HCT116 (cell line): Measurements from ENCODE around the gene RAB30. TPM values are rescaled to one million over a fixed set of nuclear protein-coding genes. Genes with fewer than 3 reads are reported as not detected.

Experiments used
- ATAC-seq: fragments of 200-7000 bp; cut with Tn5 transposase; 2 replicates; pipeline ENCODE4 v1.9.1; 2020; ENCODE audit warnings: mild to moderate bottlenecking, moderate library complexity
- BruUV-seq: library from RNA; stranded (reverse); fragments of 400-500 nt; replicated peaks from 2 replicates; lab custom pipeline; 2021; lab: Mats Ljungman, UMichigan
- CTCF ChIA-PET: fragments of 300-600 bp; sonication (Branson Sonifier 250); formaldehyde crosslinking; loops from one replicate; lab custom pipeline; 2021; ENCODE audit warnings: antibody characterized with exemption; lab: Charles Lee
- POLR2A ChIA-PET: fragments of 300-600, 350-600 bp; sonication (Branson Sonifier 250); formaldehyde crosslinking; loops from one replicate; lab custom pipeline; 2021; ENCODE audit warnings: antibody characterized with exemption; lab: Charles Lee
- RAD21 ChIA-PET, 2 experiments: fragments of 300-600 bp; sonication (Branson Sonifier 250); formaldehyde crosslinking; loops; one replicate each; lab custom pipeline; 2023; ENCODE audit warnings: low total read pairs in 2 of 2; ENCODE audit not compliant: uncharacterized antibody in 2 of 2, unreplicated experiment in 2 of 2, low non-redundant PET in 1 of 2; lab: Charles Lee
- DNase-seq: peaks from one replicate; pipeline ENCODE4 v3.0.0-alpha.2; 2010; ENCODE audit warnings: low read depth, low spot score
- H2AFZ ChIP-seq: fragments of 200-600 bp; shearing (Covaris generic), sonication (generic); 2 replicates; pipeline ENCODE4 v1.6.1; 2017; ENCODE audit warnings: low read depth, mixed run types, mixed read lengths, antibody characterized with exemption, low read length; ENCODE audit not compliant: poor library complexity, severe bottlenecking
- H3K27ac ChIP-seq: 2 replicates; pipeline ENCODE4 v1.5.1; 2012; ENCODE audit warnings: low read depth, low read length
- H3K27me3 ChIP-seq: fragments of 200-600 bp; sonication (generic); 2 replicates; pipeline ENCODE4 v1.6.1; 2016; ENCODE audit warnings: mixed run types, low read length, mixed read lengths; ENCODE audit not compliant: insufficient read depth
- H3K36me3 ChIP-seq, 2 experiments: fragments of 200-500 bp in 1 of 2; fragments of 200-600 bp in 1 of 2; sonication (Bioruptor generic) in 1 of 2; sonication (generic) in 1 of 2; 2 replicates each; pipeline versions ENCODE4 v1.5.1 to v1.6.1; 2014 to 2016; ENCODE audit warnings: low read length in 2 of 2, inconsistent platforms in 1 of 2, mixed read lengths in 1 of 2, mixed run types in 1 of 2; ENCODE audit not compliant: insufficient read depth in 2 of 2, control insufficient read depth in 1 of 2
- H3K4me1 ChIP-seq, 2 experiments: fragments of 200-600 bp in 1 of 2; sonication (generic) in 1 of 2; 2 replicates each; pipeline versions ENCODE4 v1.5.1 to v1.6.1; 2012 to 2017; ENCODE audit warnings: low read length in 2 of 2, inconsistent platforms in 1 of 2, mild to moderate bottlenecking in 1 of 2, mixed read lengths in 1 of 2, mixed run types in 1 of 2, moderate library complexity in 1 of 2; ENCODE audit not compliant: insufficient read depth in 2 of 2, control insufficient read depth in 1 of 2
- H3K4me2 ChIP-seq: fragments of 200-600 bp; sonication (generic); 2 replicates; pipeline ENCODE4 v1.6.1; 2017; ENCODE audit warnings: mixed run types, low read length, mixed read lengths
- H3K4me3 ChIP-seq, 2 experiments: fragments of 200-600 bp in 1 of 2; sonication (generic) in 1 of 2; replicated peaks in 1 of 2; 2 replicates each; pipeline ENCODE4 v1.5.1; 2011 to 2016; ENCODE audit warnings: low read length in 2 of 2, control low read depth in 1 of 2, low read depth in 1 of 2, mild to moderate bottlenecking in 1 of 2, mixed read lengths in 1 of 2, mixed run types in 1 of 2
- H3K79me2 ChIP-seq: fragments of 200-600 bp; sonication (generic); 2 replicates; pipeline ENCODE4 v1.6.1; 2017; ENCODE audit warnings: mild to moderate bottlenecking, mixed run types, low read length, moderate library complexity, mixed read lengths; ENCODE audit not compliant: insufficient read depth
- H3K9ac ChIP-seq: fragments of 200-600 bp; sonication (generic); 2 replicates; pipeline ENCODE4 v1.6.1; 2016; ENCODE audit warnings: low read length, mixed read lengths
- H3K9me2 ChIP-seq: fragments of 200-600 bp; sonication (generic), shearing (Covaris generic); 2 replicates; pipeline ENCODE4 v1.6.1; 2017; ENCODE audit warnings: mixed run types, mild to moderate bottlenecking, moderate library complexity; ENCODE audit not compliant: insufficient read depth
- H3K9me3 ChIP-seq, 2 experiments: fragments of 200-500 bp in 1 of 2; fragments of 200-600 bp in 1 of 2; sonication (Bioruptor generic) in 1 of 2; sonication (generic) in 1 of 2; 2 replicates each; pipeline ENCODE4 v1.6.1; 2014 to 2017; ENCODE audit warnings: low read length in 2 of 2, mixed read lengths in 2 of 2, inconsistent platforms in 1 of 2, low read depth in 1 of 2, mild to moderate bottlenecking in 1 of 2, mixed run types in 1 of 2, moderate library complexity in 1 of 2; ENCODE audit not compliant: control insufficient read depth in 1 of 2, insufficient read depth in 1 of 2
- H4K20me1 ChIP-seq: fragments of 200-600 bp; sonication (generic), shearing (Covaris generic); 2 replicates; pipeline ENCODE4 v1.6.1; 2017; ENCODE audit warnings: mixed run types, mild to moderate bottlenecking, moderate library complexity; ENCODE audit not compliant: insufficient read depth
- CBX3 ChIP-seq: IDR thresholded peaks from 2 replicates; pipeline ENCODE4 v1.6.1; 2012; ENCODE audit warnings: low read depth
- CTCF ChIP-seq, 3 experiments: fragments of 200-600 bp in 1 of 3; sonication (generic) in 1 of 3; IDR thresholded peaks in 2 of 3; conservative IDR thresholded peaks in 1 of 3; 2 replicates each; pipeline ENCODE4 v1.5.1; 2012 to 2017; ENCODE audit warnings: low read depth in 2 of 3, low read length in 2 of 3, antibody characterized with exemption in 1 of 3, borderline replicate concordance in 1 of 3, control low read depth in 1 of 3, mild to moderate bottlenecking in 1 of 3, mixed read lengths in 1 of 3, mixed run types in 1 of 3, moderate library complexity in 1 of 3; ENCODE audit not compliant: insufficient read depth in 1 of 3
- EGR1 ChIP-seq: IDR thresholded peaks from 2 replicates; pipeline ENCODE4 v1.6.1; 2012; ENCODE audit warnings: low read depth
- JUND ChIP-seq: IDR thresholded peaks from 2 replicates; pipeline ENCODE4 v1.6.1; 2012
- POLR2A ChIP-seq: IDR thresholded peaks from 2 replicates; pipeline ENCODE4 v1.7.0; 2011; ENCODE audit warnings: borderline replicate concordance; ENCODE audit not compliant: insufficient read depth, insufficient read length; ENCODE audit errors: extremely low read depth
- POLR2AphosphoS5 ChIP-seq: IDR thresholded peaks from 2 replicates; pipeline ENCODE4 v1.6.1; 2011; ENCODE audit warnings: mild to moderate bottlenecking, low read depth, low read length, moderate library complexity
- RAD21 ChIP-seq: IDR thresholded peaks from 2 replicates; pipeline ENCODE4 v1.6.1; 2012; ENCODE audit warnings: low read depth, mild to moderate bottlenecking
- SP1 ChIP-seq: IDR thresholded peaks from 2 replicates; pipeline ENCODE4 v1.6.1; 2012; ENCODE audit warnings: low read depth
- ZFX ChIP-seq: fragments of 450-650 bp; IDR thresholded peaks from 2 replicates; pipeline ENCODE4 v1.6.1; 2017
- intact Hi-C: fragments of 100-400 bp; cut with micrococcal nuclease; formaldehyde crosslinking; loops from 2 replicates; pipeline ENCODE4 v1.10.0; 2022
- total RNA-seq: library from RNA; stranded (reverse); gene quantifications from one replicate; pipeline ENCODE4 v1.2.1, GENCODE V29; 2021; ENCODE audit not compliant: unreplicated experiment
- TF ChIP-seq, protein P1 (sequence below): IDR thresholded peaks from 2 replicates; pipeline ENCODE4 v1.6.1; 2012; ENCODE audit warnings: low read depth

RAB30 gene
- total RNA-seq, 1 experiment from 2014 or later: 5.7 TPM

DNA sequence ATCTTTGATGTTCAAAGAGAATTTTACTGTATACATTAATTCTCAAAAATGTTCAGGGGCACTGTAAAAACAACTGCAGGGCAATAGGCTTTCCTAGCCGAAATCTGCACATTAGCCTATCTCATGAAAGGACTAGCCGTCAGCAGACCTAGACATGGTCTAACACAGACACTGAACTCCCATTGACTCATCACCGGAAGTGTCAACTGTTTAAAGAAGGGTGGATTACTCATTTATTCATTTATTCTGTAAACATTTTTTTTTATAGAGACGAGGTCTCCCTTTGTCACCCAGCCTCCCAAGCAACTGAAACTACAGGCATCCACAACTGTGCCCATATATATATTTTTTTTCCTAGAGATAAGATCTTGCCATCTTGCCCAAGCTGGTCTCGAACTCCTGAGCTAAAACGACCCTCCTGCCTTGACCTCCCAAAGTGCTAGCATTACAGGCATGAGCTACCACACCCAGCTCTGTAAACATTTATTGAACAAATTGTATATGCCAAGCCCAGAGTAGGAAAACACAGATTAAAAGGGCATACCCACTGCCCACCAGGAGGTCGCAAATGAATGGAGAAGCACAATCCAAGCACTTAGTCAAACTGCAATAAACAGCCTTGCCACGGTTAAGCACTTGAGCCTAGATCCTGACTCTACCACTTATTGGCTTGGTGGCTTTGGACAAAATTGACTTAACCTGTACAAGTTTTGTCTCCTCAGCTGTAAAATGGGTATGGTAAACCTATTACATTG, 26.6 kb downstream of the RAB30 start:
- POLR2A ChIA-PET: no interaction called here
- ATAC-seq: no peak
- no peaks in the 10 kb centered on the region for H3K27me3 ChIP-seq
- intact Hi-C loops: no loop called here
- no peak for DNase-seq
- no peak overlapping the region for H3K9ac ChIP-seq
- H3K4me2 ChIP-seq: no peak overlapping the region
- no TSS peak for BruUV-seq
- no peak overlapping the region for H2AFZ ChIP-seq
- no peaks in the 10 kb centered on the region for H4K20me1 ChIP-seq
- no peaks in the 10 kb centered on the region for H3K36me3 ChIP-seq
- H3K9me3 ChIP-seq: no peaks in the 10 kb centered on the region
- no peaks in the 10 kb centered on the region for H3K9me2 ChIP-seq
- RAD21 ChIA-PET: no interaction called here
- CTCF ChIA-PET: no interaction called here
- H3K4me3 ChIP-seq: no peak overlapping the region
- no peaks in the 10 kb centered on the region for H3K79me2 ChIP-seq
- no peak overlapping the region for H3K27ac ChIP-seq
- no peak for TF ChIP-seq ZFX
- TF ChIP-seq CBX3: no peak
- TF ChIP-seq SP1: no peak
- TF ChIP-seq, all 23 proteins: peak for 0
- peaks cover 0 to 4% of the 10 kb centered on the region in 2 experiments; a peak in 1 of 4 replicates for H3K4me1 ChIP-seq

GRCh38 chr11:83042964-83043711, 28.6 kb downstream of the RAB30 start:
- Histone ChIP-seq H3K4me2 (no peak overlapping the region), H3K36me3 (no peaks in the 10 kb centered on the region), H2AFZ (no peak overlapping the region), H3K4me1 (peaks cover 0 to 4% of the 10 kb centered on the region in 2 experiments; a peak in 1 of 4 replicates), H3K27ac (no peak overlapping the region), H3K79me2 (no peaks in the 10 kb centered on the region), H4K20me1 (no peaks in the 10 kb centered on the region), H3K4me3 (no peak overlapping the region), H3K27me3 (no peaks in the 10 kb centered on the region), H3K9ac (no peak overlapping the region), H3K9me3 (no peaks in the 10 kb centered on the region), H3K9me2 (no peaks in the 10 kb centered on the region)
- BruUV-seq: no TSS peak
- CTCF ChIA-PET: no interaction called here
- intact Hi-C loops: no loop called here
- DNase-seq (no peak), ATAC-seq (no peak)
- POLR2A ChIA-PET: no interaction called here
- RAD21 ChIA-PET: no interaction called here
- TF ChIP-seq, protein P1, sequence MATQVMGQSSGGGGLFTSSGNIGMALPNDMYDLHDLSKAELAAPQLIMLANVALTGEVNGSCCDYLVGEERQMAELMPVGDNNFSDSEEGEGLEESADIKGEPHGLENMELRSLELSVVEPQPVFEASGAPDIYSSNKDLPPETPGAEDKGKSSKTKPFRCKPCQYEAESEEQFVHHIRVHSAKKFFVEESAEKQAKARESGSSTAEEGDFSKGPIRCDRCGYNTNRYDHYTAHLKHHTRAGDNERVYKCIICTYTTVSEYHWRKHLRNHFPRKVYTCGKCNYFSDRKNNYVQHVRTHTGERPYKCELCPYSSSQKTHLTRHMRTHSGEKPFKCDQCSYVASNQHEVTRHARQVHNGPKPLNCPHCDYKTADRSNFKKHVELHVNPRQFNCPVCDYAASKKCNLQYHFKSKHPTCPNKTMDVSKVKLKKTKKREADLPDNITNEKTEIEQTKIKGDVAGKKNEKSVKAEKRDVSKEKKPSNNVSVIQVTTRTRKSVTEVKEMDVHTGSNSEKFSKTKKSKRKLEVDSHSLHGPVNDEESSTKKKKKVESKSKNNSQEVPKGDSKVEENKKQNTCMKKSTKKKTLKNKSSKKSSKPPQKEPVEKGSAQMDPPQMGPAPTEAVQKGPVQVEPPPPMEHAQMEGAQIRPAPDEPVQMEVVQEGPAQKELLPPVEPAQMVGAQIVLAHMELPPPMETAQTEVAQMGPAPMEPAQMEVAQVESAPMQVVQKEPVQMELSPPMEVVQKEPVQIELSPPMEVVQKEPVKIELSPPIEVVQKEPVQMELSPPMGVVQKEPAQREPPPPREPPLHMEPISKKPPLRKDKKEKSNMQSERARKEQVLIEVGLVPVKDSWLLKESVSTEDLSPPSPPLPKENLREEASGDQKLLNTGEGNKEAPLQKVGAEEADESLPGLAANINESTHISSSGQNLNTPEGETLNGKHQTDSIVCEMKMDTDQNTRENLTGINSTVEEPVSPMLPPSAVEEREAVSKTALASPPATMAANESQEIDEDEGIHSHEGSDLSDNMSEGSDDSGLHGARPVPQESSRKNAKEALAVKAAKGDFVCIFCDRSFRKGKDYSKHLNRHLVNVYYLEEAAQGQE: no peak
- TF ChIP-seq CBX3: no peak
- TF ChIP-seq POLR2AphosphoS5: no peak
- no peak for TF ChIP-seq CTCF (IDR thresholded peaks at IDR 0.05 in 2 of 3, conservative IDR thresholded peaks at IDR 0.05 in 1 of 3; ENCODE audit: borderline replicate concordance in 1 of 3, insufficient read depth in 1 of 3, low read depth in 2 of 3, low read length in 2 of 3)
- no peak for TF ChIP-seq POLR2A
- TF ChIP-seq RAD21: no peak
- TF ChIP-seq SP1: no peak
- no peak for TF ChIP-seq EGR1
- no peak for TF ChIP-seq JUND
